Measurements from ENCODE around the gene EPB41L3.
"Not testable (repeated sequence)": the region's sequence is repeated elsewhere in the genome, so short reads cannot be mapped to it uniquely, and the experiment has no call there.

The EPB41L3 gene

DNA sequence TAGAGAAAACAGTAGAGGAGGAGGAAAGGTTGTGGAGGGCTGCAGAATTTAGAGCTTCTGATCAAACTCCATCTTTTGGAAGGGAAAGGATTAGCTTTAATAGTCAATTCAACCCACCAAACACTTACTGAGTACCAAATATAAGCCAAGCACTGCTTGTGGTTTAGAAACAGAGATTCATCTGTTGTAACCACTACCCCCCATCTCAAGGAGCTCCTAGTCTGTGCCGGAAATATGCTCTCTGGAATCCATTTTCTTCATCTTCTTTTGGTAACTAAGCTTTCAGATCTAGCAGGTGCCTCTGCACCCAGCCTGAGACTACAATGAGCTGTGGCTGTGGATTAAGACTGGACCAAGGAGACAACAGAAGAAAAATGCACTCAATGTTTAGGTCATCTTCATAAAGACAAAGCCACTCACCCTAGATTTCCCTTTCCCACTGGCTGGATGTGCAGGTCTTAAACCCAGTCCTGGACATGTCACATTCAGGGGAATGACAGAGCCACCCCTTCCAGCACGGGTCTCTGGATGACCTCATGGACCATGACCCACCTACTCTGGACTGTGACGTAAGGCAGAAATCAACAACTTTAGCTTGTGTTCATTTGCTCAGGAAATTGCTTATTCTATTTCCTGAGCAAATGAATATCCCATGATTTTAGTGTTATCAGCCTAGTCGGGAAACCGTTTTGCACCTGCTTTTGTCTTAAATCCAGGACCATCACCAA, 52.9 kb downstream of the EPB41L3 start:
- no peak for DNase-seq

DNA sequence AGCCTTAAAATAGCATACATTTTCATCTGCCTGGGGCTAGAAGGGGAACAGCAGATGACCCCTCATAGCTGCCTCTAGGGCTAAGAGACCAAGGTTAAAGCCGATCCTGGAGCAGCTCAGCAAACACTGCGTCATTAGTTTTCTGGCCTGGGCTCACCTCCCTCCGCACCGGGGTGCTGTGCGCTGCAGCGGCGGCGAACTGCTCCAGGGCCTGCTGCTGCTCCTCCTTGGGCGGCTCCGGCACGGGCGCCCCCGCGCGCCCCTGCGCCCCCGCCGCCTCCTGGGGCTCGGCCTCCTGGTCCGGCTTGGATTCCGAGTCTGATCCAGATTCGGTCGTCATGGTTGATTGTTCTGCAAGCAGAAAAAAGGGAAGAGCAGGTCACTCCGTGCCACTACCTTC, 55.0 kb downstream of the EPB41L3 start:
- no peak for DNase-seq

DNA sequence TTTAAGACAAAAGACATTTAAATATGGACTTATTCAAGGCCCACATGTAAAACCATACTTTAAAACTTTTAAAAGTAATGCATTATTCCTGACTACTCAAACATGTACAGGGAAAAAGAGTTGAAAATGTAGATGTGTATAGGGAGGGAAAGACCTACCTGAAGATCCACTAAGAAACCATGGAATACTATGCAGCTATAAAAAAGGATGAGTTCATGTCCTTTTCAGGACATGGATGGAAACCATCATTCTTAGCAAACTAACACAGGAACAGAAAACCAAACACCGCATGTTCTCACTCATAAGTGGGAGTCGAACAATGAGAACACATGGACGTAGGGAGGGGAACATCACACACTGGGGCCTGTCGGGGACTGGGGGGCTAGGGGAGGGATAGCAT, 55.8 kb downstream of the EPB41L3 start:
- not testable (repeated sequence) for DNase-seq

DNA sequence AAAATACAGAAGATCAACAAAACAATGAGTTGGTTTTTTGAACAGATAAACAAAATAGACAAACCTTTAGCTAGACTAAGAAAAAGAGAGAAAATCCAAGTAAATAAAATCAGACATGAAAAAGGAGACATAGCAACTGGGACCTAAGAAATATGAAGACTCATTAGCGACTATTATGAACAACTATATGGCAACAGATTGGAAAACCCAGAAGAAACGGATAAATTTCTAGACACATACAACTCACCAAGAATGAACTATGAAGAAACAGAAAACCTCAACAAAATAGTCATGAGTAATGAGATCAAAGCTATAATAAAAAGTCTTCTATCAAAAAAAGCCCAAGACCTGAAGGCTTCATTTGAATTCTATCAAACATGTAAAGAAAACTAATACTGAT, 59.3 kb downstream of the EPB41L3 start:
- DNase-seq, result no peak

DNA sequence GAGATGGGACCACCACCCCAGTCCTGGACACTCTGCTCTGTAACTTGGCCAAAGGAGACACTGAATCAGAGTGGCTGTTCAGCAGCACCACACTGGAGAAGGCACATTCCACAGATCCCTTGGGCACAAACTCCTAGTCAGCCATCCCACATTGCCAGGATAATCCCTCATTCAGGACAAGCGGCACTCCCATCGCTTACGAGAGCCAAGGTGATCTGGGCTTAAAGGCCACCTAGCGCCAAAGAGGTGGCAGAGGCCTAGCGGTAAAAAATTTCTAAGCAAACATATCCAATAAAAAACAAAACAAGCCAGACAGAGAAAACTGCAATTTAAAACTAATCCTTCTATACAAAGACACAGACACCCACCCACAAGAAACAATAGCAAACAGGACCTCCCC, 62.2 kb downstream of the EPB41L3 start:
- DNase-seq, result no peak

DNA sequence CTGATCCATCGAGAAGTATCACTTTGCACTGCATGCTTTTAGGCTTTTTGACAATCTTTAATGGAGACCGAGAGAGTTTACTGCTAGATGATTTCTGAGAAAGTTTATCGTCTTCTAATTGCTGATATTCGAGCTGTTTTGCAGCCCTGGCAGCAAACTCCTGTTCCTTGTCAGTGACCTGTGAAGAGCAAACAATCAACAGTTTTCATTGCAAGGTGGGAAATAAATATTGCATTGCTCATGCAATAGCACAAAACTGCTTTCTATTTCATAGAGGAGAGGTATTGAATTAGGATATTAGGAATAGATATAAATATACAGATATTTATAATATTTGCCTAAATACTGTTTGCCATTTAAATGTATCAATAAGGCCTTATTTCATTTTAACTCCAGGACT, 65.5 kb downstream of the EPB41L3 start:
- no peak for DNase-seq

DNA sequence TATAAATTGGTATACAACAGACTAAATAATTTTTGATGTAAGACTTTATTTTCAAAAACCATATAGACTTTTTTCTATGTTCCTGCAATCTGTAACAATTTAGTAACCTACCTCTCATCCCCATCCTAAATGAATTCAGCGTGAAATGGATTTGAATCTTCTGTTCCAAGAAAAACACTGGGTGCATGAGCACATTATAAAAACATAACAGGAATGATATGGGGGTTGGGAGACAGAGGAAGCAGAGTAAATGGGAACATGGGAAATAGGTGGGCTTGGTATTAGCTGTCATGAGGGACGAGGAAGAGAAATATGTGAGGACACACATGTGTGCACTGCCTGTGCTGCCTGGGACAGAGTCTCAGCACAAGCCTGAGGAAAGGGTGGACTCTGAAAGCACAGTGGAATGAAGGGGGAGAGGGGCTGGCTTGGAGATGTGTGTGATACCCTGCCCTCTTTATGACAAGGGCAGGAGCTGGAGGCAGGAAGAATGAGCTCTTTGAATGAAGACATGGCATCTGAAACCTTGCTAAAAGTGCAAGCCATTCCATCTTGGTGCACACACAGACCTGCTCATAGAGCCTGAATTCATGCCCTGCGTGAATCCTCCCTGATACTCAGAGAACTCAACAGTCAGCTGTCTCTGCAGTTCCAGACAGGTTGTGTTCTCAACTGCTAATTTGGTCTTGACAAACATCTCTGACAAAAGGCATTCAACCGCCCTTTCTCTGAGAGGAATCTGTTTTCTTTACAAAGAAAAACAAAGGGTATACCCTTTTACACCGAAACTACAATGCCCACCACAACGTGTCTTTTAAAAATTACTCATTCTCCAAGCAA, 66.6 kb downstream of the EPB41L3 start:
- DNase-seq, result peak; percentile 29 to 65

DNA sequence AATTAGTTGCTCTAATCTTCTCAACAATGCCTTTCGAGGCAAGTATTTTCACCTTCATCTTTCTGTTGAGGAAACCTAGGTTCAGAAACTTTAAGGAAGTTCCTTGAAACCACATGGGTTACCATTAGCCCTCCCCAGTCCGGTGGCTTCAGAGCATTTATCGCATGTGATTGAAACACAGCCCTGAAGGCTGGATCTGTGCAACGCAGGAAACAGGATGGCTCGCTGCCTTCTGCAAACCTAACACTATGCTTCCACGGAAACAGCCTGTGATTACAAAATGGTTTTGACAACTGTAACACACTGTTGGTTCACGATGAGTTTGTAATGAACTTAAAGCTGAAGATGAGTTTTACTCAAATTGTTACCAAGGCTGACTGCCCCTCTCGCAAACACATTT, 68.5 kb downstream of the EPB41L3 start:
- no peak for DNase-seq

DNA sequence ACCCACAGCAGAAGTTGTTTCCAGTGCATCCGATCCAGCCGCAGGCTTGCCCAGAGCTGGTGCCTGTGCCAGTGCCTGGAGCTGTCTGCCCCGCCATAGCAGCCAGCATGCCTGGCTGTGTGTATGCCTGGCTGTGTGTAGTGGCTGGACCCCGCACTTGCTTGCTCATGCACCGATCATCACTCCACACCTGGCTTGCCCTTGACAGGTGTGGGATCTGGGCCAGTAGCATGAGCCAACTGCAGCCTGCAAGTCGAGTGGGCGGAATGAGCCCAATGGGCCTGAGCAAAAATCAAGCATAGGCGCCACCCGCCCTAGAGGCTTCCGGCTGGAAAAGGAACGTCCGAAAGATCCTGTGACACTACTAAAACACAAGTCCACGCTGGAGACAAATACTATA, 74.5 kb downstream of the EPB41L3 start:
- no peak for DNase-seq

DNA sequence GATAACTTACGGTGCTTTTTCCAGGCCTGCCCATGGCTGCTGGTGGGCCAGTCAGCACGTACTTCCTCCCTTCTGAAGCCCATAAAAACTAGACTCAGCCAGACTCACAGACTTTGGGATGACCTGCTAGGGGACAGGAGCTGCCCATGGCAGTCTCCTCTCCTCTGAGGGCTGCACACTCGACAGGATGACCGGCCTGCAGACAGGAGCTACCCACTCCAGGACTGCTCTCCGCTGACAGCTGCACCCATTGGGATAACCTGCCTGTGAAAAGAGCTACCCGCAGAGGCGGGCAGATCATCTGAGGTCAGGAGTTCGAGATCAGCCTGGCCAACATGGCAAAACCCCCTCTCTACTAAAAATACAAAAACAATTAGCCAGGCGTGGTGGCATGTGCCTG, 75.4 kb downstream of the EPB41L3 start:
- no peak for DNase-seq

DNA sequence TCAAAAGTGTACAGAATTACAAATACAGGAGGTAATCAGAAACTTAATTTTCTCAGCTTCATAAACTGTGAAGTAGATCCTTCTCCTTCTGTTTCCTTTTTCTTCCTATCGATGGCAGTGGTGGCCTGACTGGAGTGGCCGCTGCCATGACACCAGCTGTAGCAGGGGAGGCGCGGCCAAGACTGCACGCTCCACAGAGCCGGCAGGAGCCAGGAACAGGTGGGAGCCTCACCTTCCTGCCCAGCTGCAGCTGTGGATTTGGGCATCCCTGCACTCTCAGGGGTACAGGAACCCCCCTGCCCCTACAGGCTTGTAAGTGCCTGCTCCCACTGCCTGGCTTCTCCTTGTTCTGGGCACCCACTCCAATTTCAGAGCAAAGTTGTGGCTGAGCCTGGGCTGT, 76.1 kb downstream of the EPB41L3 start:
- no peak for DNase-seq

DNA sequence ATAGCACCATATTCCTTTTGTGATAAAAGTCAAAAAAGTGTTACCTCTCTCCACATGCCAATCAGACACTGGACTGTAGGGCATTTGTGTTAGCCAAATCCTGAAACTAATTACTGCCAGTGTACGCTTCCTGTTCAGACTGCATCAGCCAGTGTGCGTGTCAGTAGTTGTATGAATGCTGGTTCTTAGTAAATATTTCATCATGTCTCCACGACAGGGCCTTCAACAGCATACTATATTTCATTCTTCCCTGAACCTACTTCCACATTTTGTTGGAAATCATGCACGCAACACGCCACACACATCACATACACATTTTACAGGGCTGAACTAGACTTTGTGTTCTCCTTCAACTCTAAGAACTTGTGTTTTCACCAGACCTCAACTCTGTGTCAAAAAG, 77.5 kb downstream of the EPB41L3 start:
- DNase-seq, result peak in 1 of 2 experiments; percentile 16

DNA sequence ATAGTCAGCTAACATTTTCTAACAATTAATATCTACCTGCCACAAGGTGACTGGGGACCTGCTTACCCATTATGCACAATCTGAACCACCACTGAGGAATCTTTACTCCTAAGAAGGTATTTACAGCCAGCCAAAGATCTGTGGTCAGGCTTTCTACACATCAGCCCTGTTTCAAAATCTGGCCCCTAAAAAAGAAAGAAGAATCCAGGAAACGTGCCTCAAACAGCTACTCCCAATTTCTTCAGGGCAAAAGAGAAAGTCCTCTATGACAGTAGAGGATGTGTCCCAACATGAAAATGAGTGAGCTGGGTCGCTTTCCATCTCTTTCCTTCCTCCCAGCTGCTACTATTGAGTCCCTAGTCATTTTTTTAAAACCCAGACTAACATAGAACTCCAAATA, 79.5 kb downstream of the EPB41L3 start:
- no peak for DNase-seq

DNA sequence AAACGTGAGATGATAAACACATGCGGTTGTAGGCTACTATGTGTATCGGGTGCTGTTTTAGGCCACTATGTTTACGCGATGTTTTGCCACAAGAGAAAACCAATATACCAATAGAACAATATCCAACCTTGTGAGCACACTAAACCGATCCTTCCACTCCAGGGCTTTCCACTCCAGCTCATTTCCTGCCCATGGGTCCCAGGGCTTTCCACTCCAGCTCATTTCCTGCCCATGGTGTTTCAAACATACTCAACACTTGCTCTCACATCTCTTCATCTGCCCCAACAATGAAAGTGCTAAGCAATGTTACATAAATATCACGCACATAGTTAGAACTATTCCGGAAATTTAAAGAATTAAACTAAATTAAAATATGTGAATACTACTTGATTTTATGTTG, 80.0 kb downstream of the EPB41L3 start:
- no peak for DNase-seq

DNA sequence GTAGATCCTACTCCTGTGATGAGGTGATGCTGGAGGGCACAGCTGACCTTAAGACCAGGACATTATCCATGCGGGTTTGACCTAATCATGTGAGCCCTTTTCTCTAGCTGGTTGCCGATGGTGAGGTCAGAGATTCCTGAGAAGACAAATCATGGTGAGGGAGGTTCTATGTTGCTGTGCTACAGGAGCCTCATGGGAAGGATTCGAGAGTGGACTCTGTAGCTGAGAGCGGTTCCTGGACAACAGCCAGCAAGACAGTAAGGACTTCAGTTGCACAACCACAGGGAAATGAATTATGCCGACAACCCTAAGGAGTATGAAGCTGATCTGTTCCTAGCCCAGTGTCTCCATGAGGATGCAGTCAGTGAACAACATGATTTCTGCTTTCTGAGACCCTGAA, 80.4 kb downstream of the EPB41L3 start:
- no peak for DNase-seq

DNA sequence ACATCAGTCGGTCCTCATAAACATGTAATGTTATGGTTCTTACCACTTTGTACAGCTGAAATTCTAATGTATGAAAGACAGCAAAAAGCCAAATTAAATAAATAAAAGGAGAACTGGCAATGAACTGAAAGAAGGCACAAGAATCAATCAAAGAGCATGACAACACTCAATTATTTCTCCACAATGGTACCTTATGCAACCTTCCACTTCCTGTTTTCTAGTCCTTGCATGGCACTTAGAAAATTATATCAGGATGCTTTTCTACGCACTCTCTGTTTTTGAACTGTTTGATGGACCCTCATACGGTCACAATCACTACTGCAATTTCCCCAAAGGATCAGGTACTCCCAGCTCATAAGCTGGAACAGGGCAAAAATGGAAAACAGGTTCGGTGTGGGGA, 81.6 kb downstream of the EPB41L3 start:
- DNase-seq, result no peak

DNA sequence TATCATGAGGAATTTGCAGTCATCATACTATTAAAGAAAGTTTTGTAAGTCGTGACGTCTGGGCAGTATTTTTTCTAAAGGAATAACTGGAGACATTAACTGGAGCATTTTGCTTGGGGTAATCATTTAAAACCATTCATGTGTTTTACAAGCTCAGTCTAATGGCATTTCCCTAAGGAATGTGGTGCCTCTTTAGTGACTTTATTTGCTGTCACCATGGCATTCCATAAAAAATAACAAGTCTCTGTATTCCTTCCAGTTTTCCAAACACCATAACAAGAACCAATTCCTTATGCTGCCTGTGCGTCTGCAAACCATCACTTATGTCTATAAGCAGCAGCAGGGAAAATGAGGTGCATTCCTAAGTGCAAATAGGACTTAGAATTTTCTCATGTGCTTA, 82.8 kb downstream of the EPB41L3 start:
- peak in 1 of 2 experiments; percentile 10 for DNase-seq

DNA sequence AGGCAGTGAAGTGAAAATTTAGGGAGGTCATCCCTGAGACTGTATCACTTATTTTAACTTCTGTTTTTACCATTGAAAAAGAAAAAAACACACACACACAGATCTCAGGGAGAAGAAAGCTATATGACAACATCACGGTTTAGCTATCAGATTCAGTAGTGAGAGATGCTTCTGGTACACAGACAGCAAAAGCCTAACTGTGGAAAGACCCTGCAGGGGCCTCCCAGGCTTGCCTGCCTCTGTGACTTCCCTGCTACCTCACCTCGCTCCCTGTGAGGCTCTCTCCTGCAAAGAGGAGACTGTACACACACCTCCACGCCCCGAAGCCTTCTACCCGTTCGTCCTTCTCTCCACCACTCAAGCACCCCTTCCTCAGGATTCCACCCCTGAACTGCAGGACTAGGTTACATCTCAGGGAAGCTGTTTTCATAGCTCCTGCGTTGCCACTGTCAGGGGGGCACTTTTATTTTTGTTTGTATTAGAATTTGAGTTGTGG, 86.3 kb downstream of the EPB41L3 start:
- DNase-seq, result no peak

DNA sequence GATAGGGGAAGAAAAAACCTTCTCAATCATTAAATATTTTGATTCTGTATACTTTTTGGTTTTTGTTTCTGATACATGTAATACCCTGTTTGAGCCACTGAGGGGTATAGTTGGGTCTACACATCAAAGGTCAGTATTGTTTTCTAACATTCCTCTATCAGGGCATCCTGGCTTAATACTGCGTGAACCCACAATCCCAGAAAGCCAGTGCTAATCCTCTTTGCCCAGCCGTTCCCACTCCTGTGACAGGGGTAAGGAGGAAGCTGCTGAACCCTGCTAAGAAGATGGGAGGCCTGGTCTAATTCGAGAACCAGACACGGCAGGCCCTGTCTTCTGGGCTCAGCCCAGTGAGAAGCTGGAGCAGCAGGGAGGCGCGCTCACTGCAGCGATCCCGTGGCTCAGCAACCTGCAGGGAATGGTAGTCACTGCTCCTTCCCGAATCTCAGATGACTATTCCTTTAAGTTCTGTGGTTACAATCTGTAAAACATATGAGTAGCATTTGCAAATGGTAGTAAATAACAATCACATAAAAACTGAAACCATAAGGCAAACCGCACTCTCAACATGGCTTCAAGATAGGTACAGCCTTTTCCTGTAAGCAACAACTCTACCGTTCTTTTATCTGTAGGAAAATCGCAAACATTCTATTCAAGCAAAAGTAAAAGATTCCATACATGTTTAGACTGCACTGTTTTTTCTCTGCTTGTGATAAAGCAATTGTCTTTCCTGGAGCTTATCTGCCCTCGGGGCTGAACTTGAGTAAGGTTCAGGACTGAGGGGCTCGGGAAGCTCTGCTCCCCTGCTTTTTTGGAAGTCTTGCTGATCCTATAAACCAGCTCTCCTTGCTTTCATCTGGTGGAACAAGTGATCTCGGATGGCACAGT, 87.0 kb downstream of the EPB41L3 start:
- DNase-seq, result no peak

DNA sequence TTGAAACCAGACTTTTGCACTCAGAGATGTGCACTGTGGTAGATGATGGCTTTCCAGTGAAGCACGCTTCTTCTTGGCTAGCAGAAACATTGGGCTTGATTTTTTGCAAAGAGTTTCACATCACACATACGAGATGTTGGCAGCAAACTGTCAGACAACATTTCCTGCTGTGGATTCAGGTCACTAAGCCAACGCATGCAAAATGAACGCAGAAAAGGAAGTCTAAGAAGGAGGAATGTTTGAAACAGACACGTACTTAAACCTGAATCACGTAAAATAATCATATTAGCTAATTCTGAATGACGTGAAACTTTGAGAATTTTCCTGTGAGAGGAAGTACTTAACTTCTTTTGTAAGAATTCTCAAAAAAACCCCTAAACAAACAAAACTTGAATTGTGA, 88.1 kb downstream of the EPB41L3 start:
- no peak for DNase-seq

DNA sequence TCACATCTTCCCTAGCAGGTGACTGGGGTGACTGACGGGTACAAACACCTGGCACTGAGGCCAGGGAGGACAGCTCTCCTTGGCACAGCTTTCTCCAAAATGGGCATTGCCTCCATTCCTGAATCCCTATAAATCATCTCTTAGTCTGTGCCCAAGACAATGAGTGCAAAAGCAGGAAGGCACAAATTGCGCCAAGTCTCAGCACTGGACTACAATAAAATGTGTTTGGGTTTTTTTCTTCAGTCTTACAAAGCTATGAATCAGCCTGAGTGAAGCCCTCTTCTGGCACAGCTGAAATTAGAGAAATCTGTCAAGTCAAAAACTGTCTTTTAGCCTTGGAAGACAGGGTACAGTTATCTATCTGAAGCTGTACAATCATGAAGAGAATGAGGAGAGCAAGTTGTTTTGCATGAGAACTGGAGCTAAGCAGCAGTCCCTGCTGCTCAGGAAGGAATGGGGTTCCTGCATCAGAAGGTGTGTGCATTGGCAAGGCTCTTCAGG, 90.8 kb downstream of the EPB41L3 start:
- DNase-seq, result no peak

DNA sequence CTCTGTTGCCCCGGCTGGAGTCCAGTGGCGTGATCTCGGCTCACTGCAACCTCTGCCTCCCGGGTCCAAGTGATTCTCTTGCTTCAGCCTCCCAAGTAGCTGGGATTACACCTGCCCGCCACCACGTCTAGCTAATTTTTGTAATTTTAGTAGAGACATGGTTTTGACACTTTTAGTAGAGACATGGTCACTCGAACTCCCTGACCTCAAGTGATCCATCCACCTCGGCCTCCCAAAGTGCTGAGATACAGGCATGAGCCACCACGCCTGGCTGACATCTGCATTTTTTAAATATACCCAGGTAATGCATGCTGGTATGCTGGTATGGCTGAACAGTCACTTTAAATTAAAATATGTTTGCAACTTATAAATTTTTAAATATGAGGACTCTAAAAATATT, 91.9 kb downstream of the EPB41L3 start:
- no peak for DNase-seq

DNA sequence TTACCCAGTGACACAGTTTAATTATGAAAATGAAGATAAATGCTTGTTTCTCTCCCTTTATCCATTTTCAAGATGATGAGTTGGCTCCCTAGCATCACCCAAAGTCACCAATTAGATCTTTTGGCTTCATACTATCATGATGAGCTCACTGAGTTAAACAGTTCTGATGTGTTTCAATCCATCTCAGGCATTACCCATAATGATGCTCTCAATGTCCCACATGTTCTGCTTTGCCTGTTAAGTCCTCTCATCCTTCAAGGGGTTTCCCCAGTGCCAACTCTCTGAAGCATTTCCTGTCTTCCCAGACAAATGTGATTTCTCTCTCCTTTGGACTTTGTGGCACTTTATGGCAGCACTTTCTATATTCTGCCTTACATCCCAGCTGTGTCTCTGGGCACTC, 92.6 kb downstream of the EPB41L3 start:
- DNase-seq, result no peak
